Tibial nerve (tissue), 4 donors: Measurements from ENCODE around the gene BID.

Source experiments
- EP300 ChIP-seq, 2 donors: sonication (generic); formaldehyde crosslinking; IDR thresholded peaks; one replicate each; pipeline ENCODE4 v1.6.1; 2017; ENCODE audit warnings: antibody characterized with exemption in 2 of 2, mild to moderate bottlenecking in 1 of 2
- POLR2A ChIP-seq, 2 donors: fragments of 450-650 bp; IDR thresholded peaks; one replicate each; pipeline ENCODE4 v1.6.1; 2017; ENCODE audit warnings: antibody characterized with exemption in 2 of 2, mild to moderate bottlenecking in 2 of 2, moderate library complexity in 2 of 2
- TF ChIP-seq, protein P1 (sequence below), 5 experiments: fragments of 200-600 bp in 3 of 5; fragments of 450-650 bp in 2 of 5; sonication (generic) in 3 of 5; IDR thresholded peaks; one replicate each; pipeline ENCODE4 v1.5.1; 2016 to 2019; ENCODE audit warnings: antibody characterized with exemption in 5 of 5, mild to moderate bottlenecking in 3 of 5, moderate library complexity in 2 of 5

DNA sequence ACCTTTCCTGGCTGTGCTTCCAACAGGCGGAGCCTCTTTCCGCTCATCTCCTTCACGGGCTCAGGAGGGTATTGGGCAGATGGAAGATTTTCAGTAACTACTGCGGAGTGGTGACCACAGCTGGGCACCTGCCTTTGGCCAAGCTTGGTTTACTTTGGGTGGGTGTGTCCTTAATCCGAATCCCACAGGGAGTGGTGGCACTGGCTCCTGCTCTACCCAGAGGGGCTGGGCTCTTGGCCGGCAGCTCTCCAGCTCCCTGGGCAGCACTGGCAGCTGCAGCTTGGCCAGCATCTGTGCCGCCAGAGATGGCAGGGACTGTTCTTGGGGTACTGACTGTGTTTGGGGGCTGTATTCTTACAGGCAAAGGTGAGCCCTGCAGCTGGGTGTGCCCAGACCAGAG is 29.8 kb downstream of the BID start:
- TF ChIP-seq EP300 (IDR thresholded peaks at IDR 0.05) (no peak), POLR2A (IDR thresholded peaks at IDR 0.05) (no peak)
- TF ChIP-seq, protein P1, sequence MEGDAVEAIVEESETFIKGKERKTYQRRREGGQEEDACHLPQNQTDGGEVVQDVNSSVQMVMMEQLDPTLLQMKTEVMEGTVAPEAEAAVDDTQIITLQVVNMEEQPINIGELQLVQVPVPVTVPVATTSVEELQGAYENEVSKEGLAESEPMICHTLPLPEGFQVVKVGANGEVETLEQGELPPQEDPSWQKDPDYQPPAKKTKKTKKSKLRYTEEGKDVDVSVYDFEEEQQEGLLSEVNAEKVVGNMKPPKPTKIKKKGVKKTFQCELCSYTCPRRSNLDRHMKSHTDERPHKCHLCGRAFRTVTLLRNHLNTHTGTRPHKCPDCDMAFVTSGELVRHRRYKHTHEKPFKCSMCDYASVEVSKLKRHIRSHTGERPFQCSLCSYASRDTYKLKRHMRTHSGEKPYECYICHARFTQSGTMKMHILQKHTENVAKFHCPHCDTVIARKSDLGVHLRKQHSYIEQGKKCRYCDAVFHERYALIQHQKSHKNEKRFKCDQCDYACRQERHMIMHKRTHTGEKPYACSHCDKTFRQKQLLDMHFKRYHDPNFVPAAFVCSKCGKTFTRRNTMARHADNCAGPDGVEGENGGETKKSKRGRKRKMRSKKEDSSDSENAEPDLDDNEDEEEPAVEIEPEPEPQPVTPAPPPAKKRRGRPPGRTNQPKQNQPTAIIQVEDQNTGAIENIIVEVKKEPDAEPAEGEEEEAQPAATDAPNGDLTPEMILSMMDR (IDR thresholded peaks at IDR 0.05): no peak
